Activated CD8-positive, alpha-beta T cell treated with anti-CD3 and anti-CD28 coated beads, Interleukin-2, amount 10 ng/mL, durations not matched to agents 7 days and 5 days (primary cell): Measurements from ENCODE around the gene ADI1. TPM values are rescaled to one million over a fixed set of nuclear protein-coding genes. Genes with fewer than 3 reads are reported as not detected.
A peak's percentile ranks its signal among the peaks of the same experiment; 100 is the strongest.

ENCODE experiments used
- ATAC-seq: fragments of 150-1000 bp; cut with Tn5 transposase; one replicate; pipeline ENCODE4 v1.10.0; 2021; ENCODE audit warnings: moderate library complexity
- CTCF ChIA-PET: fragments of 350-600 bp; sonication (Branson Sonifier 250); formaldehyde crosslinking; loops from one replicate; lab custom pipeline; 2021; ENCODE audit warnings: antibody characterized with exemption; lab: Charles Lee
- POLR2A ChIA-PET: fragments of 350-600 bp; sonication (Branson Sonifier 250); formaldehyde crosslinking; loops from one replicate; lab custom pipeline; 2021; ENCODE audit warnings: antibody characterized with exemption; lab: Charles Lee
- DNase-seq: peaks from one replicate; pipeline ENCODE4 v3.0.0-alpha.2; 2020
- H3K27ac Mint-ChIP-seq: one replicate; pipeline ENCODE4 v1.8.0; 2021; ENCODE audit warnings: mild to moderate bottlenecking, mixed read lengths
- H3K27me3 Mint-ChIP-seq: one replicate; pipeline ENCODE4 v1.8.0; 2021; ENCODE audit warnings: low read depth, mixed read lengths
- H3K36me3 Mint-ChIP-seq: one replicate; pipeline ENCODE4 v1.8.0; 2021; ENCODE audit warnings: low read depth, mixed read lengths
- H3K4me1 Mint-ChIP-seq: one replicate; pipeline ENCODE4 v1.8.0; 2021; ENCODE audit warnings: low read depth, mixed read lengths
- H3K4me3 Mint-ChIP-seq: one replicate; pipeline ENCODE4 v1.8.0; 2021; ENCODE audit warnings: mild to moderate bottlenecking, mixed read lengths
- H3K9me3 Mint-ChIP-seq: one replicate; pipeline ENCODE4 v1.8.0; 2022; ENCODE audit warnings: mixed read lengths; ENCODE audit not compliant: insufficient read depth
- total RNA-seq, 2 experiments: library from RNA; stranded (reverse); gene quantifications; one replicate each; pipeline ENCODE4 v1.2.3, GENCODE V29; 2021

ADI1 gene
- total RNA-seq, 2 experiments from 2014 or later, result 17.5 to 19.8 TPM

- ChIA-PET POLR2A (no interaction called here), CTCF (no interaction called here)
- Mint-ChIP-seq H3K36me3 (no peaks in the 10 kb centered on the region), H3K4me1 (peaks cover 9% of the 10 kb centered on the region), H3K4me3 (no peak overlapping the region), H3K27ac (no peak overlapping the region), H3K9me3 (no peaks in the 10 kb centered on the region), H3K27me3 (no peaks in the 10 kb centered on the region)
- no peak for ATAC-seq
- no peak for DNase-seq
Measured at GRCh38 chr2:3491716-3492474, 27.4 kb downstream of the ADI1 start.

DNA sequence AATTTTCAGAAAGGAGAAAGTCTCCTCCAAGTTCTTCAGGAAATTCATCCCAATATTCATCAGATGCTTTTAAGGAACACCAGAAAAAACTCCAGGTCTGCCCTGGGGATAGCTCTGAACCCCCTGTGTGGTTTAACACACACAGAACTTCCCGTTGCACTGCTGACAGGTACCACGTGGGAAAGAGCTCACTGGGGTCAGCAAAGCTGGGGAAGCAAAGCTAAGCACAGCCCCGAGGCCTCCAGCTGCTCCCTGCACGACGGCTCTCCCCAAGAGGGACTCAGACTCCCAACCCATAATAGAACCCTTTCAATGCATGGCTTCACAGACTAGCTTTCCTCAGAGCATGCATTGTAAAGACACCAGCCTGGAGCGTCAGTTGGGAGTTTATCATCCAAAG, 28.0 kb downstream of the ADI1 start:
- Mint-ChIP-seq H3K4me1 (peaks cover 9% of the 10 kb centered on the region), H3K36me3 (no peaks in the 10 kb centered on the region), H3K4me3 (no peak overlapping the region), H3K9me3 (no peaks in the 10 kb centered on the region), H3K27ac (no peak overlapping the region), H3K27me3 (no peaks in the 10 kb centered on the region)
- ChIA-PET POLR2A (no interaction called here), CTCF (no interaction called here)
- ATAC-seq, result peak; percentile 22
- DNase-seq, result no peak

DNA sequence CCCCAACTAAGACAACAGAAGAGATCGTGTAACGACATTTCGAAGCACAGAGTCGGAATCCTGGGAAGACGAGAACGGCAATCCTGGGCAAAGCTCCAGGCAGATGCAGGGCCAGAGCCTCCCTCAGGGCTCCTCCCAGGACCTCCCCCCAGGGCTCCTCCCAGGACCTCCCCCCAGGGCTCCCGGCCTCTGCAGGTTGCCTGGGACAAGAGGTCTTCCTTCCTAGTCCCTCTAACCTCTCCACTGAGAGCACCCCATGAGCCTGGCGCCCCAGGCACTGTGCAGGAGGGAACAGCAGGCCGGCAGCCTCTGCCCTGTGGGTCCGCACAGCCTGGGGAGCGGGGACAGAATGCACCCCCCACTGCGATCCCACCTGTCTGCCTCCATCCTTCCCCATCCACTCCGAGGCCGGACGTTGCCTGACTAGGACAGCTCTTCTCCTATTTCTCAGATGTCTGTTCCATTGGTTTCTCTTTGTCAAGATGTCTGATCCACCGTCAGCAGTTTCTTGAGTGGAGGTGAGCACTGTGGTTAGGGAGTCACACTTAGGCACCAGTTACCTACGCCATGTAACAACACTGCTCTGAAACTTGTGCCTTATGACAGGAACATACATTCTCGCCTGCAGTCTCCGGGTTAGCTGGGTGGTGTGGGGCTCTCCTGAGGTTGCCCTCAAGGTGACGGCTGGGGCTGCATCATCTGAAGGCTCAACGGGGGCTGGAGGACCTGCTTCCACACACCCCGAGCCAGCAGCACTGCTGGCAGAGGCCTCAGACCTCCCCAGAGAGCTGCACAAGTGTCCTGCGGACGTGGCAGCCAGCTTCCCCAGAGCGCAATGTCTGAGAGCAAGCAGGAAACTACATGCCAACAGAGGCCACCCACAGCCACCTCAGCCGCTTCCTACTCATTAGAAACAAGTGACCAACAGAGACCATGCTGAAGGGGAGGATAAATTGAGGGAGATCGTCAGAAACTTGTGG, 28.9 kb downstream of the ADI1 start:
- ChIA-PET CTCF (no interaction called here), POLR2A (no interaction called here)
- H3K27me3 Mint-ChIP-seq, result no peaks in the 10 kb centered on the region
- no peak overlapping the region for H3K4me3 Mint-ChIP-seq
- ATAC-seq, result peak; percentile 28
- H3K4me1 Mint-ChIP-seq, result peaks cover 9% of the 10 kb centered on the region
- no peak overlapping the region for H3K27ac Mint-ChIP-seq
- no peak for DNase-seq
- H3K36me3 Mint-ChIP-seq, result no peaks in the 10 kb centered on the region
- no peaks in the 10 kb centered on the region for H3K9me3 Mint-ChIP-seq

GRCh38 chr2:3489764-3490115, 29.6 kb downstream of the ADI1 start:
- peaks cover 9% of the 10 kb centered on the region for H3K4me1 Mint-ChIP-seq
- H3K27ac Mint-ChIP-seq, result no peak overlapping the region
- POLR2A ChIA-PET, result no interaction called here
- no peaks in the 10 kb centered on the region for H3K9me3 Mint-ChIP-seq
- no peak overlapping the region for H3K4me3 Mint-ChIP-seq
- no peaks in the 10 kb centered on the region for H3K36me3 Mint-ChIP-seq
- no peak for DNase-seq
- ATAC-seq, result no peak
- H3K27me3 Mint-ChIP-seq, result no peaks in the 10 kb centered on the region
- CTCF ChIA-PET, result no interaction called here

GRCh38 chr2:3488855-3489763, 30.2 kb downstream of the ADI1 start:
- ChIA-PET CTCF (no interaction called here), POLR2A (no interaction called here)
- Mint-ChIP-seq H3K4me1 (peaks cover 9% of the 10 kb centered on the region), H3K27ac (no peak overlapping the region), H3K4me3 (no peak overlapping the region), H3K36me3 (no peaks in the 10 kb centered on the region), H3K27me3 (no peaks in the 10 kb centered on the region), H3K9me3 (no peaks in the 10 kb centered on the region)
- ATAC-seq (no peak), DNase-seq (no peak)

DNA sequence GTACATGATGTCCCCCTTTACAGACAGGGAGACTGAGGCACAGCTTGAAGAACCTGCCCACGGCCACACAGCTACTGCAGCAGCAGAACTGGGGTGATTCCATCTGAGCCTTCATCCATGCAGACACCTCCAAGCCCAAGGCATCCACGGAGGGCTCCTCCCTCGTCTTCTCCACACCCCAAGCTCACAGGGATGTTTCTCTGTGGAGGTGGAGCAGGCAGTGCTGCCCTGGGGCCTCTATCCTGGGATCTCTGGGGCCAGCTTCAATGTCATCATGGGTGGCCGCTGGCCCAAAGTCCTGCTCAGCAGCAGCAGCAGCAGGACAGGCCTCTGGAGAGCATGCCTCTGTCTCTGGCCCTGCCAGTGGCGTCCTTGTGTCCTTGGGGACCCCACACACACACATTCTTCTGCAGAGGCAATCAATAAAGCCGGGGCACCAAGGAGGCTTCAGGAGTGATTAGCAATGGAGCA, 31.2 kb downstream of the ADI1 start:
- POLR2A ChIA-PET, result no interaction called here
- Mint-ChIP-seq H3K4me3 (no peak overlapping the region), H3K9me3 (no peaks in the 10 kb centered on the region), H3K4me1 (peaks cover 9% of the 10 kb centered on the region), H3K36me3 (no peaks in the 10 kb centered on the region), H3K27me3 (no peaks in the 10 kb centered on the region), H3K27ac (no peak overlapping the region)
- ATAC-seq, result no peak
- DNase-seq, result no peak
- CTCF ChIA-PET, result no interaction called here

GRCh38 chr2:3487432-3487831, 31.9 kb downstream of the ADI1 start:
- H3K4me3 Mint-ChIP-seq, result no peak overlapping the region
- DNase-seq (no peak), ATAC-seq (no peak)
- POLR2A ChIA-PET, result interaction anchor here (0.7 kb wide), 1 partner anchor 71 kb away, joined by 4 read pairs; the partner anchor contains the start of gene RNASEH1
- H3K9me3 Mint-ChIP-seq, result no peaks in the 10 kb centered on the region
- H3K36me3 Mint-ChIP-seq, result no peaks in the 10 kb centered on the region
- H3K27me3 Mint-ChIP-seq, result no peaks in the 10 kb centered on the region
- CTCF ChIA-PET, result no interaction called here
- peaks cover 9% of the 10 kb centered on the region for H3K4me1 Mint-ChIP-seq
- H3K27ac Mint-ChIP-seq, result no peak overlapping the region

DNA sequence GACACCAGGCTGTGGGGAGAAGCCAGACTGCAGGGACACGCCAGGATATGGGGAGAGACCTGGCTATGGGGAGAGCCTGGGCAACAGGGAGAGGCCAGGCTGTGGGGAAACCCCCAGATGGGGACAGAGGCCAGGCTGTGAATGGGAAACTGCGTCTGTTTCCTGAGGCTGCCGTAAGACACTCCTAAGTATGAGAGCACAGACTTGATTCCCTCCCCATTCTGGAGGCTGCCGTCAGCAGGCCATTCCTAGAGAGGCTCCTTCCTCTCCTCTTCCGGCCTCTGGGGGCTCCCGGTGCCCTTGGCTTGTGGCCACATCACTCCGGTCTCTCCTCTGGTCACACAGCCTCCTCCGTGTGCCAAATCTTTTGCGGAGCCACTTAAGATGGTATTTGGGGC, 32.3 kb downstream of the ADI1 start:
- peaks cover 9% of the 10 kb centered on the region for H3K4me1 Mint-ChIP-seq
- DNase-seq, result no peak
- H3K27ac Mint-ChIP-seq, result no peak overlapping the region
- H3K36me3 Mint-ChIP-seq, result peaks cover under 1% of the 10 kb centered on the region
- CTCF ChIA-PET, result no interaction called here
- H3K9me3 Mint-ChIP-seq, result no peaks in the 10 kb centered on the region
- no peak for ATAC-seq
- H3K4me3 Mint-ChIP-seq, result no peak overlapping the region
- H3K27me3 Mint-ChIP-seq, result no peaks in the 10 kb centered on the region
- POLR2A ChIA-PET, result interaction anchor here (0.7 kb wide), 1 partner anchor 71 kb away, joined by 4 read pairs; the partner anchor contains the start of gene RNASEH1

- POLR2A ChIA-PET, result interaction anchor here (0.7 kb wide), 1 partner anchor 72 kb away, joined by 4 read pairs; the partner anchor contains the start of gene RNASEH1
- Mint-ChIP-seq H3K9me3 (no peaks in the 10 kb centered on the region), H3K36me3 (peaks cover 1% of the 10 kb centered on the region), H3K4me3 (no peak overlapping the region), H3K27me3 (no peaks in the 10 kb centered on the region), H3K4me1 (peaks cover 7% of the 10 kb centered on the region), H3K27ac (no peak overlapping the region)
- DNase-seq (no peak), ATAC-seq (no peak)
- CTCF ChIA-PET, result no interaction called here
Measured at GRCh38 chr2:3486047-3487027, 33.0 kb downstream of the ADI1 start.

DNA sequence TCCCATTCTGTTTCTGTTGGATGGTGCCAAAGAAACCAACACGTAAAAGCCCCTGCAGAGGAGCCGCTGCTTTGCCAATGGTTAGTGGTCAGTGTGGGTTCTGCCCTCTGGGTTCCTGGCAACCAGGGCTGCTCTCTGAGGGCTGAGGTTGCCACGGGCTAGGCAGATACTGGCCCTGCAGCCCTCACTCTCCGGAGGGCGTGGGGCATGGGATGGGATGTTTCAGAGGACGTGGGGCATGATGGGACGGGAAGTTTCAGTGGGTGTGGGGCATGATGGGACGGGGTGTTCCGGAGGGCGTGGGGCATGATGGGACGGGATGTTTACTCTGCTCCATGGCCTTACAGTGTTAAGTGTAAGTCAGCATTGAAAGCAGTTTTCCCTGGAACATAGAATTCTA, 34.2 kb downstream of the ADI1 start:
- no peak for ATAC-seq
- Mint-ChIP-seq H3K27ac (no peak overlapping the region), H3K9me3 (no peaks in the 10 kb centered on the region), H3K4me3 (no peak overlapping the region), H3K36me3 (peaks cover 1% of the 10 kb centered on the region), H3K27me3 (no peaks in the 10 kb centered on the region), H3K4me1 (no peaks in the 10 kb centered on the region)
- DNase-seq, result no peak
- CTCF ChIA-PET, result no interaction called here
- POLR2A ChIA-PET, result no interaction called here
